HL-60 (cell line): ENCODE data around the gene SLC32A1.
A peak's percentile ranks its signal among the peaks of the same experiment; 100 is the strongest.

Experiments used
- DNase-seq, 2 experiments: peaks; one replicate each; pipeline ENCODE4 v3.0.0-alpha.2; 2010 to 2020; ENCODE audit warnings: low read depth in 1 of 2, low spot score in 1 of 2
- H3K27ac ChIP-seq: fragments of 250-450 bp; sonication (Bioruptor Pico); replicated peaks from 2 replicates; pipeline ENCODE4 v1.5.1; 2020; ENCODE audit warnings: mild to moderate bottlenecking, moderate library complexity
- H3K27me3 ChIP-seq: fragments of 250-450 bp; sonication (Bioruptor Pico); 2 replicates; pipeline ENCODE4 v1.5.1; 2021; ENCODE audit warnings: mild to moderate bottlenecking, moderate library complexity; ENCODE audit not compliant: insufficient read depth, poor library complexity, severe bottlenecking
- H3K4me3 ChIP-seq: replicated peaks from 2 replicates; pipeline ENCODE4 v1.5.1; 2011; ENCODE audit warnings: mild to moderate bottlenecking, control low read depth, low read length; ENCODE audit not compliant: insufficient read depth
- CTCF ChIP-seq: IDR thresholded peaks from one replicate; pipeline ENCODE4 v1.5.1; 2011; ENCODE audit warnings: low read length, control low read depth, inconsistent platforms; ENCODE audit not compliant: insufficient read depth
- GABPA ChIP-seq: IDR thresholded peaks from 2 replicates; pipeline ENCODE4 v1.6.1; 2012; ENCODE audit warnings: low read depth
- POLR2AphosphoS5 ChIP-seq: IDR thresholded peaks from 2 replicates; pipeline ENCODE4 v1.6.1; 2012; ENCODE audit warnings: low read depth
- REST ChIP-seq: IDR thresholded peaks from 2 replicates; pipeline ENCODE4 v1.6.1; 2012; ENCODE audit warnings: low read depth; ENCODE audit not compliant: insufficient replicate concordance
- SPI1 ChIP-seq: IDR thresholded peaks from 2 replicates; pipeline ENCODE4 v1.6.1; 2012; ENCODE audit warnings: low read depth, mild to moderate bottlenecking, borderline replicate concordance

Gene SLC32A1

GRCh38 chr20:38729767-38730166 lies 5.5 kb downstream of the SLC32A1 start:
- H3K27me3 ChIP-seq: peaks cover 75% of the 10 kb centered on the region
- no peak for TF ChIP-seq SPI1
- TF ChIP-seq CTCF: no peak
- no peak for TF ChIP-seq GABPA
- no peak for DNase-seq
- H3K4me3 ChIP-seq: no peak overlapping the region
- H3K27ac ChIP-seq: no peak overlapping the region

GRCh38 chr20:38730167-38730988 lies 6.1 kb downstream of the SLC32A1 start:
- TF ChIP-seq GABPA (no peak), POLR2AphosphoS5 (no peak), SPI1 (no peak), REST (no peak), CTCF (no peak)
- no peak for DNase-seq

GRCh38 chr20:38730989-38731737 lies 6.9 kb downstream of the SLC32A1 start:
- peaks cover 74% of the 10 kb centered on the region for H3K27me3 ChIP-seq
- H3K4me3 ChIP-seq: no peak overlapping the region
- TF ChIP-seq SPI1 (no peak), CTCF (peak; percentile 95)
- peak; percentile 42 to 58 for DNase-seq
- H3K27ac ChIP-seq: no peak overlapping the region

More at GRCh38 chr20:38730167-38730988, 6.1 kb downstream of the SLC32A1 start:
- Histone ChIP-seq H3K4me3 (no peak overlapping the region), H3K27me3 (peaks cover 74% of the 10 kb centered on the region), H3K27ac (no peak overlapping the region)

- no peak for DNase-seq
- Histone ChIP-seq H3K27me3 (peaks cover 69% of the 10 kb centered on the region), H3K27ac (no peak overlapping the region), H3K4me3 (no peak overlapping the region)
- TF ChIP-seq REST: no peak
- TF ChIP-seq GABPA: no peak
- TF ChIP-seq CTCF: no peak
These were observed 7.4 kb downstream of the SLC32A1 start for GRCh38 chr20:38731738-38732113.
